Fibroblast of skin of scalp (primary cell): ENCODE data around the gene BCAN.
A peak's percentile ranks its signal among the peaks of the same experiment; 100 is the strongest.

Source experiments
- DNase-seq: peaks from one replicate; pipeline ENCODE4 v3.0.0-alpha.2; 2013

The BCAN gene

DNA sequence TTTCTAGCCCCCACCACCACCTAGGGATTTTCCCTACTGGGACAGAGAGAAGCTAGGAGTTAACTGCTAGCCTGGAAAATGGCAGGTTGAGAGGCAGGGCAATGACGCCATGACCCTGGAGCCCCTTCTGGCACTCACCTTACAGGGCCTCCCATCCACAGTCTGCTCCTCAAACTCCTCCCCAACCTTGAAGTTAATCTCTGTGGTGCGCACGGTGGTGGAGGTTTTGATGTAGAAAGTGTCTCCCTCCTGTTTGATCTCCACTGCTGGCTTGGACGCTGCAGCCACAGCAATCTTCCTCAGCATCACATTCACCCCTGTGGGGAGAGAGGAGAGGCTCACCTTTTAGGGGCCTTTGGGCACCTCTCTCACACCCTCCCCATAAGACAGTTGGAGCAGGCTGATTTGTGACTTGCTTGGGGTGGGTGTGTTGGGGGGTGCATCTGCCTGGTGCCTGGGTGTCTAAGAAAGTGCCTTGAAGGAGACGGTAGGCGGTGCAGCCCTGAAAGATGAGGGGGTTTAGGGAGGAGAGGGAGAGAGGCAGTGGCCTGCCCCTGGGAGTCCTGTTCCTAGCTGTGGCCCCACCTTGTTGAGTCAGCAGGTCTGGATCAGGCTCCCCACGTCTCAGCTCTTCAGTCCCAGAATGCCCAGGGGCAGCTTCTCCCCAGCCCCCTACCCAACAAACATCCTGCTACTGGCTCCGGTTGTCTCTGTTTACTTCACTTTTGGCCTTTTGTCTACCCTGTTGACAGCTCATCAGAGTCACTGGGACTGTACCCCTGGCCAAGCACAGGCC is 59.0 kb downstream of the BCAN start:
- no peak for DNase-seq

DNA sequence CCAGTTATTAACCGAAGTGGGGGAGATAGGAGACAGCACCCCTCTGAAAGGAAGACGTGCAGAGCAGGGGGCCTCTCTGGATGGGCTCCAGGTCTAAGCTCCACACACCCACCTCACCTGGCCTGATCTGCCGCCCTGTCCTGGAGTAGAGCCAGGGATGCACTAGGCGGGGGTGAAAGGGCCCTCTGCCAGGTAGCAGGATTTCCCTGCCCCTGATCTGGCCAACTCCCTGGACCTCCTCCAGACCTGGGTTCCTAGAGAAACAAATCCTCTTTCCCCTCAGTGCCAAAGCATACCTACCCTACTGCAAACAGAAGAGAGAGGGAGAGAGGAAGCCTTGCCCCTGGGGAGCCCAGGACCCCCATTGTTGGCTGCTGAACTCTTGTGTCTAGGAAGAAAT is 61.4 kb downstream of the BCAN start:
- no peak for DNase-seq

- DNase-seq: peak; percentile 78
Observed at GRCh38 chr1:156703741-156704140, 61.8 kb downstream of the BCAN start.

GRCh38 chr1:156704166-156704711 is 62.3 kb downstream of the BCAN start:
- no peak for DNase-seq

GRCh38 chr1:156704930-156705320 is 63.0 kb downstream of the BCAN start:
- DNase-seq: peak; percentile 68

DNA sequence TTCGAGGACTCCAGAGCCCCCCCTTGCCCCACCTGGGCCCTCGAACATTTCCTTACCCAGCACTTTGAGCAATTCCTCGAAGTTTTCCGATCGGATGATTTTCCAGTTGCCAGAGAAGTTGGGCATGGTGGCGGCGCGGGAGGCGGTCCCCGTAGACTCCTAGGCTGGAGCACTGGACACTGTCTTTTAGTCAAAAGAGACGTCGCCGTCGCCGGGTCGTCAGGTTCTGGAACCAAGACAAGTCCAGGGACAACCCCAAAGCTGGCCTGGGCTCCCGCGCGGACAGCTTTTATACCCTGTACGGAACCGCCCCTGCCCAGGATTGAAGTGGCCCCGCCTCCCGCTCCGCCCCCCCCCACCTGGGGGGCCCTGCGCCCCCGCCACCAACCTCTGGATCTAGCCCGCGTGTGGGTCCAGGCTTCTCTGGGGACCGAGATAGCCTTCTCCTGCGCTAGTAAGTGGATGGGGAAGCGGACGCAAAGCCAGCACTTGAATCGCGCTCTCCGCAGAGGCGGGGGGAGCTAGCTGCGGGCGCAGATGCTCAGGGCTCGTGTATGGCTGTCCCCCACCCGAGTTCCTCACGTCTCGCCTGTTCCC is 63.5 kb downstream of the BCAN start, which contains the start of gene CRABP2:
Gene CRABP2, minus strand, starts transcription at position 263 of the 597 bp plus-strand sequence. Its CDS starts 137 bp downstream, at position 126.
- peak; percentile 44 for DNase-seq

GRCh38 chr1:156705918-156706656 is 64.2 kb downstream of the BCAN start:
- peak; percentile 72 for DNase-seq

GRCh38 chr1:156706657-156707416 is 64.9 kb downstream of the BCAN start:
- DNase-seq: peak; percentile 81

DNA sequence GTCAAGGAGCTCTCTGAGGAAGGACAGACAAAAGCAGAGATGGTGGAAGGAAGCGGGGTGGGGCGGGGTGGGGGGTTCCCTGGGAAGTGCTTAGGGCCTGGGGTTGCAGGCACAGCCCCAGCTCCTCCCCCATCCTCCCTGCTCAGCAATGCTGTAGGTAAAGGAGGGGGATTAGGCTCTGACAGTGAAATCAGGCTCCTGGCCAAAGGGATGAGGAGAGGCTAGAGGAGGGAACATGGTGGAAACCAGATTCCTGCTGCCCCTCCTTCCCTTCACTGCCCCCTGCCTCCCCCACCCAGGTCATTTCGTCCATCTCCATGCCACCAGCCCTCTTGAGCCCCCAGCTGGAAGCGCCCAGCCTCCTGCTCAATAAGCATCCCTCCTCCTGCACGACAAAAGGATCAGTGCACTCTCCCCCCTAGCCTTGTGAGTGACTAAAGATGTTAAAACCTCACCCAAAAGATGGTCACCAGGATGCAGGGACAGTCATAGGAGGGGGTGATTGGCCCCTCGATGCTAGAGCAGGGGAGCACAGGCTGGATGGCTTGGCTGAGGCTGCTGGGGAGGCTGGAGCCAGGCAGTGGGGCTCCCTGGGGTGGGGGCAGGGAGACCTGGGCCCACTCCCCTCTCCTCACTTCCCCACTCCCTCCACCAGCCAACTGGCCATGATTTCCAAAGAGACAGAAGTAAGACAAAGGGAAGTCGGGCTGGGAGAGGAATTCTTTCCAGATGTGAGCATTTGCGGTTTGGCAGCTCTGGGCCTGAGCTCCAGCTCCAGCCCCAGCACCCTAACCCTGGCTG is 65.7 kb downstream of the BCAN start:
- DNase-seq: peak; percentile 81

GRCh38 chr1:156708218-156708661 is 66.3 kb downstream of the BCAN start:
- peak; percentile 50 for DNase-seq

DNA sequence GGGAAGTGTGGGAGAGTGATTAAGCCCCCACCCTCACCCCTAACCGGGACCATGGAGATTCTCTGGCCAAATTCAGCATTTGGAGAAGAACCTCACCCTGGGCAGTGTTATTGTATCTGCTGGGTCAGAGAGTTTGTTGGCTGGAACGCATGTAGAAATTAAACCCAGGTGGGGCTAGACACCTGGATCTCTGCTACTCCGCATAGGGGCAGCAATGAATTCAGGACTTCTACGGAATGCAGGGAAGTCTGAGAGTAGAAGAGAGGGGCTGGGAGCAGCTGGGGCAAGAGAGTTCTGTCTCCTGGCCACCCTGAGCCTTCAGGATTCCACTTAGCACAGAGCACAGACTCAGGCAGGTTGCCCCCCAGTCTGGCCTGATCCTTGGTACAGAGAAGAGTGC is 67.1 kb downstream of the BCAN start:
- no peak for DNase-seq
